IPS-NIHi11 (cell line): ENCODE measurements around the gene OTOP2.
"Not testable (repeated sequence)": the region's sequence is repeated elsewhere in the genome, so short reads cannot be mapped to it uniquely, and the experiment has no call there.

Experiments
- DNase-seq: peaks from one replicate; pipeline ENCODE4 v3.0.0; 2012; ENCODE audit warnings: mixed read lengths, low spot score

OTOP2 gene

DNA sequence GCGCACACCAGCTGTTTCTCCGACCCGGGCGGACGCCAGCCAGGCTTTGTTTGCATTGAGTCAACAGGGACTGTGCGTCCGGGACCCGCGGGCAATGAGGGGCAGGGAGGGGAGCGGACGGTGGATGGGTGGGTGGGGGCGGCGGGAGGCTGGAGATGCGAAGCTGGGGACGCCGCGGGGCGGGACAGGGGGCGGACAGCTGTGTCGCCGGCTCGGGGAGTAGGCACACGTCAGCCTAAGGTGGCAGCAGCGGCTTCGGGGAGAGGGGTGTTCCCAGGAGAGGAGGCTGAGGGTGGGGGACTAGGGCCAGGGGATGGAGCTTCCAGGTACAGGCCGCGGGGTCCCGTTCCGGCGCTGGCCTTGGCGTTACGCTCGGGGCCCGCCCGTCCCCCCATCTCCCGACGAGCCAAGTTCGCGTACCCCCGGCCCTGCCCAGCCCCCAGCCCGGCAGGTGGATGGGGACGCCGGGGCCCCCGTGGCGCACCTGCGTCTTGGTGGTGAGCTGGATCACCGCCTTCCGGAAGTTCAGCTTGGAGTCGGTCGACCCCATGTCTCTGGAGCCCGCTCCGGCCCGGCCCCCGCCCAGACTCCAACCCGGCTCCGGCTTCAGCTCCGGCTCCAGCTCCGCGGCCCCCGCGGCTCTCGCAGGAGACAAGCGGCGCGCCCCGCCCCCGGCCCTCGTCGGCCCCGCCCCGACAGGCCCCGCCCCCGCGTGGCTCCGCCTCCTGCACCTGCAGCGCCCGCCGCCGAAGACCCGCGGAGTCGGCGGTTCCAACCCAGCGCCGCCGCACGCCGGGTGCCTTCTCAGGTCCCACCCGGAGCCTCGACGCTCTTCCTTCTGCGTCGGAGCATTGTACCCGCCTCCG, 48.3 kb downstream of the OTOP2 start, which contains the start of gene HID1:
Gene HID1 (minus strand): TSS at position 653 of the 866 bp plus-strand sequence. CDS start 103 bp downstream, at position 550.
- peak; percentile 99 for DNase-seq

DNA sequence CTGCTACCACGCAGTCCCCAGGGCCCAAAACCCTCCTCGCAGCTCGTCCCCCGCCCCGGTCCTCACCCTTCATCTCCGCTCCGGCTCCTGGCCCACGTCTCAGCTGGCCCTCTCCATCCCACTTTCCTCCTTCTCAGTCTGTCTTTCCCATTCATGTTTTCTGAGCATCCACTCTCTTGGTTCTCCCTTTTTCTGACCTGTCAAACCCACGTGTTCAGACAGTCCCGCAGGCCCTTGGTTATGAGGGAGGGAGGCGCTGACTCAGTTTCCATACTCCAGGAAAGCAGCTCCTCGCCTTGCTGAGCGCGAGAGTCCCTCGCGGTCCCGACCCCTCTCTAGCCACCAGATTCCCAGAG, 48.9 kb downstream of the OTOP2 start:
- DNase-seq, result no peak

DNA sequence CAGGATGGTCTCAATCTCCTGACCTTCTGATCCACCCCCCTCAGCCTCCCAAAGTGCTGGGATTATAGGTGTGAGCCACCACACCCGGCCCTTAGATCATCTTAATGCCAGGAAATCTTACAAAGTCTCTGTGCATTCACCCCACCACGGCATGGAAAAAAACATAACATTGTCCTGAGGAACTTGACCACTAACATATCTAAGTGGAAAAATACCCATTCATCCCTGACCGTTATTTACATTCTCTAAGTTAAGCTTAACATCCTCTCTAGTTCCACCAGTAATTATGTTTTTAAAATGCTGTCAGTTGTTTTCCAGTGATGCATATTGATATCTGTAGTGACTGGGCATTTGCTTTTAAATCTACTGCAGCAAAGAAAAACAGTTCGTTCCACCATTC, 51.9 kb downstream of the OTOP2 start:
- DNase-seq, result no peak

DNA sequence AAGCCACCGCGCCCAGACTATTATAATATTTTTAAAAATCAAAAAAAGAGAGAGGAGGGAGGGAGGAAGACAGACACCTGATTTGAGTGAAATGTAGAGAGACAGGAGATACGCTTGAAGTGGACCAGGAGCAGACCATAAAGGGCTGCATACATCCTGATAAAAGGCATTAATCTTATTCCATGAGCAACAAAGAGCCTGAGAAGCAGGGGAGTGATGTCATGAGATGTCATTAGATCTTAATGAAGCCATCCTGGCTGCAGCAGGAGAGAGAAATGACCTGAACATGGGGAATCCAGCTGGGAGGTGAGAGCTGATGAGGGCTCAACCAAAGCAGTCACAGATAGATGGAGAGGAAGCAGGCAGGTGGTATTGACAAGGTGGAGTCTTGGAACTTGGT, 53.7 kb downstream of the OTOP2 start:
- DNase-seq, result no peak

DNA sequence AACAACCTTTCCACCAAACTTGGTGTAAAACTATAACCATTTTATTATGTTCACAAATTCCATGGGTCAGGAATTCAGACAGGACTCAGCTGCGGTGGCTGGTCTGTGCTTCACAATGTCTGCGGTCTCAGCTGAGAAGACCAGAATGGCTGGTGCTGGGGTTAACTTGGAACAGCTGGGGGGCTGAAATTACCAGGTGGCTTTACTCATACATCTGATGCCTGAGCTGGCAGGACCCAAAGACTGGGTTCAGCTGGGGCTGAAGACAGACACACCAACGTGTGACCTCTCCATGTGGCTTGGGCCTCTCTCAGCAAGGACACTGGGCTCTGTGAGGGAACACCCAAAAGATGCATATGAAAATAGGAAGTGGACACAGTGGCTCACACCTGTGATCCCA, 54.2 kb downstream of the OTOP2 start:
- no peak for DNase-seq

DNA sequence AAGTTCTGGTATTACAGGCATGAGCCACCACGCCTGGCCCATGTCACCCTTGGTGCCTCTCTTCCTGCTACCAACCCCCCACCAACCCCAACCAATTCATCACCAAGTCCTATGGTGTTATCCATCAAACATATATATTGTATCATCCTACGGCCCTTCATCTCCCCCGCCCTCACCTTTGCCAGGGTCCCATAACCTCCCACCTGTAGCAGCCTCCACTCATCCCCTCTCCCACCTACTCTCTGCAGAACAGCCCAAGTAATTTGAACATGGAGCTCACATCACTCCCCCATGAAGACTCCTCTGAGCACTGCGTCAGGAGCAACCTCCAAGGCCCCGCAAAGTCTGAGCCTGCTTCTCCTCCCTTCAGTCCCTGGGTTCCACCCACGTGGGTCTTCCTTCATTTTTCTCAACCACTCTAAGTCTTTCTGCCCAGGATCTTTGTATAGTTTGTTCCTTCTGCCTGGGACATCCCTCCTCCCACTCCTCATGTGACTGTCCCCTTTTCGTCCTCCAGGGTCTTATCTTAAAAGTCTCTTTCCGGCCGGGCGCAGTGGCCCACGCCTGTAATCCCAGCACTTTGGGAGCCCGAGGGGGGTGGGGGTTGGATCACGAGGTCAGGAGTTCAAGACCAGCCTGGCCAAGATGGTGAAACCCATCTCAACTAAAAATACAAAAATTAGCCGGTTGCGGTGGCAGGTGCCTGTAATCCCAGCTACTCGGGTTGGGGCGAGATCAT, 55.5 kb downstream of the OTOP2 start:
- no peak for DNase-seq

DNA sequence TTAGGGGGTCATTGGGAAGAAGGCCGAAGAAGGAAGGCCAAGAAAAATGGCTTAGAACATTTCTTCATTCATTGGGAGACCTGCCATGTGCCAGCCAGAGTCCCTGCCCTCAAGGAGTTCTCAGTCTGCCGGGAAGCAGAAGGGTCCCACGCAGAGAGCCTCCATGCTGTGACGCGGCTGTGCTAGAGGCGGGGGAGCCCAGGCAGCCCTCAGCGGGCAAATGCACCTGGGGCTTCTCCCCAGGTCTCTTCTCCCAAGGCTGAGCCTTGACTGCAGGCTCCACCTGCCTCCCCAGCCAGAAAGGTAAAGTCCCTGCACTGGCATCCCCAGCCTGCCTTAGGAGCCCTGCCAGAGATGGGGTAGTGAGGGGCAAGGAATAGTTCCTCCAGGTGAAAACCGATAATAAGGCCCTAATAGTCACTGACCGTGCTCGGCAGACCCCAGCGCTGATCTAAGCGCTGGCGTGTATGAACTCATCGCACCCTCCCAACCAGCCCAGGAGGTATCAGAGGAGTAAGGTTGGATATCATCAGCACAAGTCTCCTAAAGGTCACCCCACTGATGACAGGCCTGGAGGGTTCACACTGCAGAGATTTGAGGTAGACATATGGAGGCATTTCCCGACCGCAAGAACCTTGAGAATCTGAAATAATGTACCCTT, 57.4 kb downstream of the OTOP2 start:
- no peak for DNase-seq

DNA sequence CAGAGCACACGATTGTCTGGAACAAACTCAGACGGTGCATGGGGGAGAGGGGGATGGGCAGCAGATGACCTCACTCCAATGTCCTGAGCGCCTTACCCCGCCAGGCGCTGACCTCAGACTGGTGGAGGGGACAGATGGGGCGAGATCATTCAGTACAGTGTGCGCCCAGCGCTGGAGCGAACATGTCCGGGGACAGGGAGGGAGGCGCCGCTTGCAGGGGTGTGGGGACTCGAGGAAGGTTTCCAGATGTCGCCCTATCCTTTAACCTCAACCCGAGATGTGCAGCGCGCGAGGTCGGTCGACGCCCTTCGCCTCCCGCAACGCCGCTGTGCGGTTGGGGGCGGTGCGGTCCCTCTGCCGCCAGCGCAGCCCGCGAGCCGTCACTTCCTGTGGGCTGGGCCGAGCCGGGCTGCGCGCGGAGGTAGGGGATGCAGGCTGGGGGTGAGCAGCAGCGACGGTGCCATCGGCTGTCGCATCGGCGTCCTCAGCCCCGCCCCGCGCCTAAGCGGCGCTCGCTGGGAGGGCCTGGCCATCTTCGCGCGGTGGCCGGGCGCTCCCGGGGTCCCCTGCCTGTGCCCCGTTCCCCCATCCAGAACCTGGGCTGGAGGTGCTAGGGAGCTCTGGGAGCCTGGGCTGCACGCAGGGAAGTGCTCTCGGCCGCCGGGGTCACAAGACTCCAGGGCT, 58.0 kb downstream of the OTOP2 start:
- DNase-seq, result peak; percentile 94

DNA sequence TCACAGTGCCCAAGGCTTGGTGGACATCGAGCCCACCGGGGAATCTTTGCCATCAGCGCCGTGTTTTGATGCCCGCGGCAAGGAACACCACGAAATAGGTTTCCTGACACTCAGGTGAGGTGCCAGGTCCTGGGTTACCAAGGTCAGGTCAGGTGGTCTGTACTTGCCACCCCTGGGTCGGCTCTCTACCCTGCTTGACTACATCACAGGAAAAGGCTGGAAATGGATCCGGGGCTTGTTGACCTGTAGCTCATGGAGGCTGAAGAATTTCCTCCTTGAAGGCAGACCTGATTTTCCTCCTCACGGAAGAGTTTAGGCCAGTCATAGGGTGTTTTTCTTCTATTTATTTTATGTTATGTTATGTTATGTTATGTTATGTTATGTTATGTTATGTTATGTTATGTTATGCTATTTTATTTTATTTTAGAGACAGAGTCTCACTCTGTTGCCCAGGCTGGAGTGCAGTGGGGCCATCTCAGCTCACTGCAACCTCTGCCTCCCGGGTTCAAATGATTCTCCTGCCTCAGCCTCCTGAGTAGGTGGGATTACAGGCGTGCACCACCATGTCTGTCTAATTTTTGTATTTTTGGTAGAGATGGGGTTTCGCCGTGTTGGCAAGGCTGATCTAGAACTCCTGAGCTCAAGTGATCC, 58.7 kb downstream of the OTOP2 start:
- not testable (repeated sequence) for DNase-seq
